Neural progenitor cell (in vitro differentiated cells): ENCODE data around the gene SNX1. TPM values are rescaled to one million over a fixed set of nuclear protein-coding genes. Genes with fewer than 3 reads are reported as not detected.

ENCODE experiments used
- DNase-seq: peaks from one replicate; pipeline ENCODE4 v3.0.0-alpha.2; 2016; ENCODE audit warnings: low spot score
- H2AFZ ChIP-seq: fragments of 200-600 bp; sonication (generic); replicated peaks from 2 replicates; pipeline ENCODE4 v1.6.1; 2016; ENCODE audit warnings: antibody characterized with exemption
- H3F3A ChIP-seq: fragments of 200-600 bp; sonication (generic); 2 replicates; pipeline ENCODE4 v1.6.1; 2016; ENCODE audit warnings: antibody characterized with exemption, low read depth
- H3K27ac ChIP-seq: fragments of 200-600 bp; sonication (generic); 2 replicates; pipeline ENCODE4 v1.5.1; 2016; ENCODE audit warnings: mild to moderate bottlenecking
- H3K27me3 ChIP-seq: fragments of 200-600 bp; sonication (generic); 2 replicates; pipeline ENCODE4 v1.6.1; 2016; ENCODE audit warnings: mild to moderate bottlenecking, moderate library complexity
- H3K36me3 ChIP-seq: fragments of 200-600 bp; sonication (generic); 2 replicates; pipeline ENCODE4 v1.5.1; 2016
- H3K4me1 ChIP-seq: fragments of 200-600 bp; sonication (generic); 2 replicates; pipeline ENCODE4 v1.6.1; 2016; ENCODE audit warnings: mixed run types
- H3K4me2 ChIP-seq: fragments of 200-600 bp; sonication (generic); 2 replicates; pipeline ENCODE4 v1.6.1; 2016
- H3K4me3 ChIP-seq: fragments of 200-600 bp; sonication (generic); 2 replicates; pipeline ENCODE4 v1.5.1; 2016
- H3K79me2 ChIP-seq: fragments of 200-600 bp; sonication (generic); 2 replicates; pipeline ENCODE4 v1.6.1; 2016; ENCODE audit warnings: low read depth
- H3K9ac ChIP-seq: fragments of 200-600 bp; sonication (generic); 2 replicates; pipeline ENCODE4 v1.6.1; 2016
- H3K9me3 ChIP-seq: fragments of 200-600 bp; sonication (generic); 2 replicates; pipeline ENCODE4 v1.5.1; 2016; ENCODE audit warnings: low read depth
- H4K20me1 ChIP-seq: fragments of 200-600 bp; sonication (generic); 2 replicates; pipeline ENCODE4 v1.6.1; 2016; ENCODE audit warnings: low read depth
- H3K27ac Mint-ChIP-seq: 3 replicates; pipeline ENCODE4 v1.8.0; 2021; ENCODE audit warnings: mixed read lengths
- H3K27me3 Mint-ChIP-seq: 2 replicates; pipeline ENCODE4 v1.8.0; 2022; ENCODE audit warnings: low read depth, mild to moderate bottlenecking, inconsistent platforms, moderate library complexity, mixed read lengths; ENCODE audit not compliant: insufficient read depth
- H3K36me3 Mint-ChIP-seq: 3 replicates; pipeline ENCODE4 v1.8.0; 2021; ENCODE audit warnings: mixed read lengths
- H3K4me1 Mint-ChIP-seq: 3 replicates; pipeline ENCODE4 v1.8.0; 2021; ENCODE audit warnings: mixed read lengths
- H3K4me3 Mint-ChIP-seq: 3 replicates; pipeline ENCODE4 v1.8.0; 2021; ENCODE audit warnings: mild to moderate bottlenecking, moderate library complexity, mixed read lengths
- H3K9me3 Mint-ChIP-seq: 3 replicates; pipeline ENCODE4 v1.8.0; 2020; ENCODE audit warnings: mixed read lengths
- EZH2 ChIP-seq: fragments of 200-600 bp; sonication (generic); IDR thresholded peaks from 2 replicates; pipeline ENCODE4 v1.6.1; 2017; ENCODE audit warnings: antibody characterized with exemption, mild to moderate bottlenecking, moderate library complexity
- EZH2phosphoT487 ChIP-seq: fragments of 200-600 bp; sonication (generic); IDR thresholded peaks from 2 replicates; pipeline ENCODE4 v1.6.1; 2017; ENCODE audit warnings: antibody characterized with exemption
- total RNA-seq: library from RNA; depleted of rRNA; stranded (reverse); fragments of >200 nt; gene quantifications from 2 replicates; pipeline ENCODE4 v1.2.3, GENCODE V29; 2015; ENCODE audit warnings: low replicate concordance
- TF ChIP-seq, protein P1 (sequence below): fragments of 200-600 bp; sonication (generic); IDR thresholded peaks from 2 replicates; pipeline ENCODE4 v1.5.1; 2017; ENCODE audit warnings: antibody characterized with exemption, mild to moderate bottlenecking

Gene SNX1
- total RNA-seq, 1 donor from 2014 or later = 24.0 TPM

DNA sequence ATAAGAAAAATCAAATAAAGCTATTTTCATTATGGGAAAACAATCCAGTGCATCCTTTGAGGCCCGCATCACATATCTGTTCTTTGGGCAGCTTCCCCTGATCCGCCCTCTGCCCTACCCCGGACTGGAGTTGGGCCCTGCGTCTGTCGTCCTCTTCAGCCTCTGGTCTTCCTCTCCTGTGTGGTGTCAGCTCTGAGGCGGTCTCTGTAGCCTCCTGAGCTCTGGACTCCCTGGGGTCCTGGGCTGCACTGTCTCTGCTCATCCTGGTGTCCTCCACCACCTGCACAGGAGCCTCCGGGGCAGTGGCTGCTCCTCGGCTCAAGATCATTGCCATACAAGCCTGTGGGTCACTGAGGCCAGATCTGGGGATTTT, 48.4 kb downstream of the SNX1 start:
- no peak for DNase-seq
- no peak overlapping the region for H3K4me2 ChIP-seq

DNA sequence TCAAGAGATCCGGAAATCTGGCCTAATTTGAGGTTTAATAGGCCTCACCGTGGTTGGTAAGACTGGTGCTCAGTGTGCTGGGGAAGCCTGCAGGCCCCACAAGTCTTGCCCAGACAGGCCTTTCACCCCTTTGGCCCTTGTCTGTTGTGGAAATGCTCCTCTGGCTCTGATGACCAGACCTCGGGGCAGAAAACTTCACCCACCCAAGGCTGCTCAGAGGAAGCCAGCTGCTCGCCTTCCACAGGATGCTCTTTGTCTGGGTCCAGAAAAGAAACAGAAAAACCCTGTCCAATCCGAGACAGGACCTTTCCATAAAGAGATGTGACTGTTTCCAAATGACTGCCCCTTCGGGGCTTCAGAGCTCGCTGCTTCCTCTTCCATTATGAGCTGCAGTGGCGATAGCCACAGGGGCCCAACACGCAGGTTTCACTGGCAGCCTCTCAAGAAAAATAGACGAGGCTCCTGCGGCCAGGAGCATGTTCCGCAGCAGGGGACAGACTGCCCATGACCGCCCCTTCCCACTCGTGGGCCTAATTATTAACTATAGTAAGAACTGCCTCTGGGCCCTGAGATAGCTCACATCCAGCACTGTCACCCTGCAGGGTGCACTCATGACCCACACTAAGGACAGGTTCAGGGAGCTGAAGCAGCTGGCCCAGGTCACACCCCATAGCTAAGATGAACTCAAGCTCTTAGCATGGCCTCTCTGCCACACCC, 48.9 kb downstream of the SNX1 start:
- H3K27ac Mint-ChIP-seq = no peak overlapping the region
- TF ChIP-seq, protein P1, sequence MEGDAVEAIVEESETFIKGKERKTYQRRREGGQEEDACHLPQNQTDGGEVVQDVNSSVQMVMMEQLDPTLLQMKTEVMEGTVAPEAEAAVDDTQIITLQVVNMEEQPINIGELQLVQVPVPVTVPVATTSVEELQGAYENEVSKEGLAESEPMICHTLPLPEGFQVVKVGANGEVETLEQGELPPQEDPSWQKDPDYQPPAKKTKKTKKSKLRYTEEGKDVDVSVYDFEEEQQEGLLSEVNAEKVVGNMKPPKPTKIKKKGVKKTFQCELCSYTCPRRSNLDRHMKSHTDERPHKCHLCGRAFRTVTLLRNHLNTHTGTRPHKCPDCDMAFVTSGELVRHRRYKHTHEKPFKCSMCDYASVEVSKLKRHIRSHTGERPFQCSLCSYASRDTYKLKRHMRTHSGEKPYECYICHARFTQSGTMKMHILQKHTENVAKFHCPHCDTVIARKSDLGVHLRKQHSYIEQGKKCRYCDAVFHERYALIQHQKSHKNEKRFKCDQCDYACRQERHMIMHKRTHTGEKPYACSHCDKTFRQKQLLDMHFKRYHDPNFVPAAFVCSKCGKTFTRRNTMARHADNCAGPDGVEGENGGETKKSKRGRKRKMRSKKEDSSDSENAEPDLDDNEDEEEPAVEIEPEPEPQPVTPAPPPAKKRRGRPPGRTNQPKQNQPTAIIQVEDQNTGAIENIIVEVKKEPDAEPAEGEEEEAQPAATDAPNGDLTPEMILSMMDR = no peak
- TF ChIP-seq EZH2phosphoT487 = no peak
- no peak for TF ChIP-seq EZH2
- Histone ChIP-seq H3K27ac (no peak overlapping the region), H3K9me3 (no peaks in the 10 kb centered on the region), H3K79me2 (no peaks in the 10 kb centered on the region), H3K4me2 (no peak overlapping the region), H3K4me3 (no peak overlapping the region), H2AFZ (no peak overlapping the region), H3F3A (peaks cover 11% of the 10 kb centered on the region), H3K36me3 (no peaks in the 10 kb centered on the region), H4K20me1 (no peaks in the 10 kb centered on the region), H3K27me3 (no peaks in the 10 kb centered on the region), H3K4me1 (peaks cover 7% of the 10 kb centered on the region), H3K9ac (no peak overlapping the region)
- H3K36me3 Mint-ChIP-seq = peaks cover 16% of the 10 kb centered on the region
- no peaks in the 10 kb centered on the region for H3K9me3 Mint-ChIP-seq
- no peaks in the 10 kb centered on the region for H3K4me1 Mint-ChIP-seq
- DNase-seq = no peak
- no peak overlapping the region for H3K4me3 Mint-ChIP-seq
- peaks cover 12% of the 10 kb centered on the region for H3K27me3 Mint-ChIP-seq

More for the DNA sequence above, 48.4 kb downstream of the SNX1 start:
- Histone ChIP-seq H3K9me3 (no peaks in the 10 kb centered on the region), H3K79me2 (no peaks in the 10 kb centered on the region), H3K4me3 (no peak overlapping the region), H3K4me1 (peaks cover 7% of the 10 kb centered on the region), H2AFZ (no peak overlapping the region), H3K27me3 (no peaks in the 10 kb centered on the region), H3K27ac (no peak overlapping the region), H4K20me1 (no peaks in the 10 kb centered on the region), H3F3A (peaks cover 11% of the 10 kb centered on the region), H3K9ac (no peak overlapping the region), H3K36me3 (no peaks in the 10 kb centered on the region)
- no peak overlapping the region for H3K27ac Mint-ChIP-seq
- H3K27me3 Mint-ChIP-seq = peaks cover 9% of the 10 kb centered on the region
- H3K9me3 Mint-ChIP-seq = no peaks in the 10 kb centered on the region
- no peak for TF ChIP-seq EZH2
- TF ChIP-seq, protein P1 = no peak
- TF ChIP-seq EZH2phosphoT487 = no peak
- no peaks in the 10 kb centered on the region for H3K4me1 Mint-ChIP-seq
- H3K36me3 Mint-ChIP-seq = peaks cover 16% of the 10 kb centered on the region
- H3K4me3 Mint-ChIP-seq = no peak overlapping the region

DNA sequence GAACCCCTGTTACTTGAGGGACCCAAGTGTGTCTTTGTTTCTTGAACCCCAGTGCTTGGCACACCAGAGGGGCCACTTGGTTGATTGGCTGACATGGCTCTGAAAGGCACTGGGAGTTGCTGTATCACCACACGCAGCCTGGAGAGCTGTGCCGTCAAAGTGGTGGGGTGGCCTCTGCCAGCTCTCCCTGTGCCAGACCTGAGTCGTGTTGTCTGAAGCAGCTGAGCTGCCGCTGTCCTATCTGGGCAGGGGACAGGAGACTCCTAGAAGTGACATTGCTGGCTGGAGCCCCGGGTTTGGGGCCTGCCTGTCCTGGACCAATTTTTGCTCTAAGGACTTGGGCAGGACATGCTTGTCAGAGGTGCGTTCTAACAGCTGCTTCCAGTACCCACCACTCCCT, 50.3 kb downstream of the SNX1 start:
- peaks cover 2% of the 10 kb centered on the region for H3K4me1 Mint-ChIP-seq
- H3K4me2 ChIP-seq = no peak overlapping the region
- no peak overlapping the region for H3K27ac Mint-ChIP-seq
- H3K27me3 Mint-ChIP-seq = peaks cover 12% of the 10 kb centered on the region
- no peak overlapping the region for H3K4me3 Mint-ChIP-seq
- H3F3A ChIP-seq = peaks cover 11% of the 10 kb centered on the region
- H3K4me3 ChIP-seq = no peak overlapping the region
- H3K9me3 ChIP-seq = no peaks in the 10 kb centered on the region
- no peak overlapping the region for H3K27ac ChIP-seq
- TF ChIP-seq EZH2 (no peak), EZH2phosphoT487 (no peak)
- TF ChIP-seq, protein P1 = no peak
- DNase-seq = no peak
- H3K4me1 ChIP-seq = peaks cover 7% of the 10 kb centered on the region
- no peaks in the 10 kb centered on the region for H3K79me2 ChIP-seq
- H3K27me3 ChIP-seq = peaks cover 10% of the 10 kb centered on the region
- H3K36me3 ChIP-seq = no peaks in the 10 kb centered on the region
- no peaks in the 10 kb centered on the region for H4K20me1 ChIP-seq
- H2AFZ ChIP-seq = no peak overlapping the region
- H3K9me3 Mint-ChIP-seq = no peaks in the 10 kb centered on the region
- peaks cover 11% of the 10 kb centered on the region for H3K36me3 Mint-ChIP-seq
- H3K9ac ChIP-seq = no peak overlapping the region
